ENCODE data around the gene ABCF1. TPM values are rescaled to one million over a fixed set of nuclear protein-coding genes. Genes with fewer than 3 reads are reported as not detected.
A peak's percentile ranks its signal among the peaks of the same experiment; 100 is the strongest.

The ABCF1 gene
- total and polyA plus RNA-seq, 9 of the 15 experiments (the other 6 are each of a cell fraction or from before 2014, with no cell fraction given): 41.6 to 193 (median 102) TPM

GRCh38 chr6:30617565-30618269, 46.5 kb downstream of the ABCF1 start, which contains the start of gene MRPS18B (continued):
- TF ChIP-seq ZNF398 (CRISPR knock-in tag; IDR thresholded peaks at IDR 0.05): no peak
- peak; percentile 94 to 99 (median 97) for TF ChIP-seq YY1 (IDR thresholded peaks at IDR 0.05; ENCODE audit: borderline replicate concordance in 1 of 3, control insufficient read depth in 1 of 3, extremely low read depth in 1 of 3, insufficient read depth in 3 of 3, insufficient read length in 1 of 3, insufficient replicate concordance in 2 of 3, low read depth in 1 of 3, low read length in 2 of 3)
- no peak for TF ChIP-seq MEF2D (tag; conservative IDR thresholded peaks at IDR 0.05; ENCODE audit: low read depth)
- TF ChIP-seq HNRNPK (IDR thresholded peaks at IDR 0.05; ENCODE audit: low read depth, low read length, poor library complexity, severe bottlenecking): no peak
- no peak; the same call in 1 of the 2 replicates for TF ChIP-seq TGIF2 (CRISPR knock-in tag; IDR thresholded peaks at IDR 0.05)
- no peak for TF ChIP-seq CBFA2T2 (conservative IDR thresholded peaks at IDR 0.05)
- TF ChIP-seq HMBOX1 (IDR thresholded peaks at IDR 0.05): no peak; the same call in 1 of the 2 replicates
- TF ChIP-seq POLR2B (IDR thresholded peaks at IDR 0.05; ENCODE audit: low read depth, partially characterized antibody): peak; percentile 94
- peak; percentile 99 for TF ChIP-seq ZBTB2 (IDR thresholded peaks at IDR 0.05)
- no peak for TF ChIP-seq RBM17 (IDR thresholded peaks at IDR 0.05; ENCODE audit: borderline replicate concordance, low read depth, low read length)
- TF ChIP-seq ZNF609 (CRISPR knock-in tag; IDR thresholded peaks at IDR 0.05; ENCODE audit: borderline replicate concordance): no peak
- no peak; the same call in 1 of the 2 replicates for TF ChIP-seq HOXB6 (CRISPR knock-in tag; IDR thresholded peaks at IDR 0.05; ENCODE audit: borderline replicate concordance)
- TF ChIP-seq FOXP4 (CRISPR knock-in tag; IDR thresholded peaks at IDR 0.05; ENCODE audit: borderline replicate concordance): no peak
- no peak; the same call in 1 of the 2 replicates for TF ChIP-seq DIDO1 (tag; IDR thresholded peaks at IDR 0.05; ENCODE audit: low read depth)

Measured in K562 (cell line).